ENCODE measurements around the gene C1QTNF3. TPM values are rescaled to one million over a fixed set of nuclear protein-coding genes. Genes with fewer than 3 reads are reported as not detected.
"Not testable (repeated sequence)": the region's sequence is repeated elsewhere in the genome, so short reads cannot be mapped to it uniquely, and the experiment has no call there.

C1QTNF3 gene
- total RNA-seq, 2 donors from 2014 or later, result 4.3 to 11.6 TPM

DNA sequence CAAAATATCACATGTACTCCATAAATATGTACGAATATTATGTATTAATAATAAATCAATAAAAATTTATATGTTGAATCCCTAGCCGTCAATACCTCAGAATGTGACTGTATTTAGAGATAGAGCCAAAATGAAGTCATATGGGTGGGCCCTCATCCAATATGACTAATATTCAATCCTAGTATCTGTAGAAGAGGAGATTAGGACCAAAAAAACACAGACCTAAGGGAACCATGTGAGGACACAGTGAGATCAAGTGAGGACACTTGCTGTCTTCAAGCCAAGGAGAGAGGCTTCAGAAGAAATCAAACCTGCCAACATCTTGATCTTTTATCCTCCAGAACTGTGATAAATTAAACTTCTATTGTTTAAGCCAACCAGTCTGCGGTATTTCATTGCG is 31.5 kb downstream of the C1QTNF3 start:
- Histone ChIP-seq H3K4me3 (no peak overlapping the region), H3K4me1 (ENCODE audit: control insufficient read depth in 1 of 2, low read depth in 2 of 2) (peaks cover 5 to 23% of the 10 kb centered on the region in 2 donors), H3K36me3 (no peaks in the 10 kb centered on the region), H3K9me3 (no peaks in the 10 kb centered on the region), H3K27me3 (replicated peaks; ENCODE audit: insufficient read depth) (no peaks in the 10 kb centered on the region), H3K27ac (no peak overlapping the region)
- ATAC-seq (ENCODE audit: insufficient number of reproducible peaks, low FRiP score, low read depth) (no peak), DNase-seq (ENCODE audit: low spot score) (no peak)
- TF ChIP-seq, protein P1, sequence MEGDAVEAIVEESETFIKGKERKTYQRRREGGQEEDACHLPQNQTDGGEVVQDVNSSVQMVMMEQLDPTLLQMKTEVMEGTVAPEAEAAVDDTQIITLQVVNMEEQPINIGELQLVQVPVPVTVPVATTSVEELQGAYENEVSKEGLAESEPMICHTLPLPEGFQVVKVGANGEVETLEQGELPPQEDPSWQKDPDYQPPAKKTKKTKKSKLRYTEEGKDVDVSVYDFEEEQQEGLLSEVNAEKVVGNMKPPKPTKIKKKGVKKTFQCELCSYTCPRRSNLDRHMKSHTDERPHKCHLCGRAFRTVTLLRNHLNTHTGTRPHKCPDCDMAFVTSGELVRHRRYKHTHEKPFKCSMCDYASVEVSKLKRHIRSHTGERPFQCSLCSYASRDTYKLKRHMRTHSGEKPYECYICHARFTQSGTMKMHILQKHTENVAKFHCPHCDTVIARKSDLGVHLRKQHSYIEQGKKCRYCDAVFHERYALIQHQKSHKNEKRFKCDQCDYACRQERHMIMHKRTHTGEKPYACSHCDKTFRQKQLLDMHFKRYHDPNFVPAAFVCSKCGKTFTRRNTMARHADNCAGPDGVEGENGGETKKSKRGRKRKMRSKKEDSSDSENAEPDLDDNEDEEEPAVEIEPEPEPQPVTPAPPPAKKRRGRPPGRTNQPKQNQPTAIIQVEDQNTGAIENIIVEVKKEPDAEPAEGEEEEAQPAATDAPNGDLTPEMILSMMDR (IDR thresholded peaks at IDR 0.05), result no peak

DNA sequence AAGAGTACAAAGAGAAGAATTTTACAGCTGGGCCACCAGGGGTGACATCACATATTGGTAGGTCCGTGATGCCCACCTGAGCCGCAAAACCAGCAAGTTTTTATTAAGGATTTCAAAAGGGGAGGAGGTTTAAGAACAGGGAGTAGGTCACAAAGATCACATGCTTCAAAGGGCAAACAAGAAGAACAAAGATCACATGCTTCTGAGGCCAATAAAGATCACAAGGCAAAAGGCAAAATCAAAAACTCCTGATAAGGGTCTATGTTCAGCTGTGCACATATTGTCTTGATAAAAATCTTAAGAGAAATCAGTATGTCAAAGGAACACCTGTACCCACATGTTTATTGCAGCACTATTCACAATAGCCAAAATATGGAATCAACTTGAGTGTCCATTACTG is 32.9 kb downstream of the C1QTNF3 start:
- not testable (repeated sequence) for H3K27ac ChIP-seq; H3K4me3 ChIP-seq; H3K27me3 ChIP-seq (replicated peaks; ENCODE audit: insufficient read depth); H3K36me3 ChIP-seq; ATAC-seq (ENCODE audit: insufficient number of reproducible peaks, low FRiP score, low read depth); H3K9me3 ChIP-seq; DNase-seq (ENCODE audit: low spot score)
- peaks cover 5 to 29% of the 10 kb centered on the region in 2 donors for H3K4me1 ChIP-seq (ENCODE audit: control insufficient read depth in 1 of 2, low read depth in 2 of 2)

DNA sequence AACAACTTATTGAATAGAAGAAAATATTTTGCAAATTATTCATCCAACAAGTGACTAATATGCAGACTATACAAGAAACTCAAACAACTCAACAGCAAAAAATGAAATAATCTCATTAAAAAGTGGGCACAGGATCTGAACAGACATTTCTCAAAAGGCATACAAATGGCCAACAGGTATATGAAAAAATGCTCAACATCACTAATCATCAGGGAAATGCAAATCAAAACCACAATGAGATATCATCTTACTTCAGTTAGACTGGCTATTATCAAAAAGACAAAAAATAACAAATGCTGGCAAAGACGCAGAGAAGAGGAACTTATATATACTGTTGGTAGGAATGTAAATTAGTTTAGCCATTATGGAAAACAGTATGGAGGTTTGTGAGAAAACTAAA is 33.4 kb downstream of the C1QTNF3 start:
- peaks cover 5 to 29% of the 10 kb centered on the region in 2 donors for H3K4me1 ChIP-seq (ENCODE audit: control insufficient read depth in 1 of 2, low read depth in 2 of 2)
- no peaks in the 10 kb centered on the region for H3K9me3 ChIP-seq
- H3K27me3 ChIP-seq (replicated peaks; ENCODE audit: insufficient read depth), result no peaks in the 10 kb centered on the region
- no peak overlapping the region for H3K4me3 ChIP-seq
- TF ChIP-seq, protein P1 (IDR thresholded peaks at IDR 0.05), result no peak
- H3K36me3 ChIP-seq, result no peaks in the 10 kb centered on the region
- no peak for DNase-seq (ENCODE audit: low spot score)
- no peak overlapping the region for H3K27ac ChIP-seq
- ATAC-seq (ENCODE audit: insufficient number of reproducible peaks, low FRiP score, low read depth), result no peak

DNA sequence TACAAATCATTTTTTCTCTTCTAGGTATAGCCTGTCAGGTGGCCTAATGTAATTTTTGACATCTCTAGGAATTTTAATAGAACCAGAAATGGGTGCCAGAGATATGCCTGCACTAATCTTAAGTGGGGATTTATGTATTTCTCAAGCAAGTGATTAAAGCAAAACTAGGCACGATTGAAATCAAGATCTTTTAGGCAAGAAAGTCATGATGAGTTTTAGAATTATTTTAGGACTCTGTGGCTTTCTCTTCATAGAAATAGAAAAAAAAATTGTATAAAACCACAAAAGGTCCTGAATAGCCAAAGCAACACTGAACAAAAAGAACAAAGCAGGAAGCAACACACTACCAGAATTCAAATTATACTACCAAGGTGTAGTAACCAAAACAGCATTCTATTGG is 34.2 kb downstream of the C1QTNF3 start:
- H3K4me1 ChIP-seq (ENCODE audit: control insufficient read depth in 1 of 2, low read depth in 2 of 2), result peaks cover 5 to 29% of the 10 kb centered on the region in 2 donors
- no peaks in the 10 kb centered on the region for H3K36me3 ChIP-seq
- peak overlapping the region; percentile 81 for H3K4me3 ChIP-seq
- DNase-seq (ENCODE audit: low spot score) (no peak), ATAC-seq (ENCODE audit: insufficient number of reproducible peaks, low FRiP score, low read depth) (no peak)
- no peaks in the 10 kb centered on the region for H3K9me3 ChIP-seq
- TF ChIP-seq, protein P1 (IDR thresholded peaks at IDR 0.05), result no peak
- peak overlapping the region; percentile 80 to 81 for H3K27ac ChIP-seq
- H3K27me3 ChIP-seq (replicated peaks; ENCODE audit: insufficient read depth), result no peaks in the 10 kb centered on the region

- no peaks in the 10 kb centered on the region for H3K9me3 ChIP-seq
- H3K36me3 ChIP-seq, result no peaks in the 10 kb centered on the region
- peak; percentile 83 for ATAC-seq (ENCODE audit: insufficient number of reproducible peaks, low FRiP score, low read depth)
- no peaks in the 10 kb centered on the region for H3K27me3 ChIP-seq (replicated peaks; ENCODE audit: insufficient read depth)
- H3K27ac ChIP-seq, result peak within 1 kb of the TSS; percentile 80 to 81
- DNase-seq (ENCODE audit: low spot score), result peak; percentile 42
- H3K4me3 ChIP-seq, result peak within 1 kb of the TSS; percentile 81
- TF ChIP-seq, protein P1 (IDR thresholded peaks at IDR 0.05), result no peak
- peaks cover 5 to 26% of the 10 kb centered on the region in 2 donors for H3K4me1 ChIP-seq (ENCODE audit: control insufficient read depth in 1 of 2, low read depth in 2 of 2)
Observed at GRCh38 chr5:34007621-34008600, 35.1 kb downstream of the C1QTNF3 start, which contains the start of gene AMACR. AMACR (minus strand) TSS chr5:34008050; CDS start chr5:34008019, 31 bp downstream.
